ENCODE data around the gene ALG12.

- TF ChIP-seq ZNF460 (CRISPR knock-in tag; IDR thresholded peaks at IDR 0.05; ENCODE audit: borderline replicate concordance) = no peak
- TF ChIP-seq PRDM4 (CRISPR knock-in tag; IDR thresholded peaks at IDR 0.05; ENCODE audit: borderline replicate concordance) = no peak
- TF ChIP-seq, protein P1, sequence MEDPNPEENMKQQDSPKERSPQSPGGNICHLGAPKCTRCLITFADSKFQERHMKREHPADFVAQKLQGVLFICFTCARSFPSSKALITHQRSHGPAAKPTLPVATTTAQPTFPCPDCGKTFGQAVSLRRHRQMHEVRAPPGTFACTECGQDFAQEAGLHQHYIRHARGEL (CRISPR knock-in tag; IDR thresholded peaks at IDR 0.05) = no peak
- TF ChIP-seq CTCF (CRISPR knock-in tag; IDR thresholded peaks at IDR 0.05) = no peak
- TF ChIP-seq ZBTB25 (CRISPR knock-in tag; IDR thresholded peaks at IDR 0.05) = no peak
- no peak for TF ChIP-seq SMARCC2 (IDR thresholded peaks at IDR 0.05)
- no peak for TF ChIP-seq HNRNPK (IDR thresholded peaks at IDR 0.05; ENCODE audit: low read depth, low read length, poor library complexity, severe bottlenecking)
These were observed 59.4 kb downstream of the ALG12 start for GRCh38 chr22:49858827-49859226.
